ENCODE measurements around the gene NTM.

GRCh38 chr11:131677828-131678470, 307.5 kb downstream of the NTM start:
- TF ChIP-seq ZNF341 (tag by site-specific recombination; IDR thresholded peaks at IDR 0.05; ENCODE audit: low read depth) (no peak), YY1 (tag by site-specific recombination; IDR thresholded peaks at IDR 0.05) (no peak), SCRT1 (tag by site-specific recombination; IDR thresholded peaks at IDR 0.05; ENCODE audit: borderline replicate concordance) (no peak), ZNF830 (tag by site-specific recombination; IDR thresholded peaks at IDR 0.05; ENCODE audit: low read depth) (no peak), ZNF558 (tag by site-specific recombination; IDR thresholded peaks at IDR 0.05) (no peak), TRIM28 (IDR thresholded peaks at IDR 0.05; ENCODE audit: borderline replicate concordance, low read length) (no peak), CTCF (tag by site-specific recombination; IDR thresholded peaks at IDR 0.05) (no peak), ZNF792 (tag by site-specific recombination; IDR thresholded peaks at IDR 0.05) (no peak), ZNF677 (tag by site-specific recombination; IDR thresholded peaks at IDR 0.05) (no peak), ZNF221 (tag by site-specific recombination; IDR thresholded peaks at IDR 0.05; ENCODE audit: borderline replicate concordance) (no peak), ZNF571 (tag by site-specific recombination; IDR thresholded peaks at IDR 0.05) (no peak)

All from HEK293 (cell line).